Measurements from ENCODE around the gene RALB.

DNA sequence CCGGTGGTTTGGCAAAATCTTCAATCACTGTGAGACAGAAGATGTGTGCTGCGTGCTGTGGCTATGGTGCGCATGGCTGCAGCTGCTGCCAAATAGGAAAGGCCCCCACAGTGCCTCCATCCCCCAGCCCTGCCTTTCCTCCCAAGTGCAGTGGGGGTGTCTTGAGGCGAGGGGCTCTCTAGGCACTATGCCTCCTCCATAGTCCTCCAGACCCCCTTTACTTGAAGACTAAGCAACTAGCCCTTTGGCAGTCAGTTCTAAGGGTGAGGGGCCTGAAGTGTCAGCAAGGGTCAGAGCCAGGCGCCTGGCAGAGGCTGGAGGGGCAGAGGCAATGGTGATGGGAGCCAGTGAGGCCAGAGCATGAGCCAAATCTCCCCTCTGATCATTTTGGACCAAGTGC is 15.9 kb upstream of the RALB start:
- TF ChIP-seq, protein P1, sequence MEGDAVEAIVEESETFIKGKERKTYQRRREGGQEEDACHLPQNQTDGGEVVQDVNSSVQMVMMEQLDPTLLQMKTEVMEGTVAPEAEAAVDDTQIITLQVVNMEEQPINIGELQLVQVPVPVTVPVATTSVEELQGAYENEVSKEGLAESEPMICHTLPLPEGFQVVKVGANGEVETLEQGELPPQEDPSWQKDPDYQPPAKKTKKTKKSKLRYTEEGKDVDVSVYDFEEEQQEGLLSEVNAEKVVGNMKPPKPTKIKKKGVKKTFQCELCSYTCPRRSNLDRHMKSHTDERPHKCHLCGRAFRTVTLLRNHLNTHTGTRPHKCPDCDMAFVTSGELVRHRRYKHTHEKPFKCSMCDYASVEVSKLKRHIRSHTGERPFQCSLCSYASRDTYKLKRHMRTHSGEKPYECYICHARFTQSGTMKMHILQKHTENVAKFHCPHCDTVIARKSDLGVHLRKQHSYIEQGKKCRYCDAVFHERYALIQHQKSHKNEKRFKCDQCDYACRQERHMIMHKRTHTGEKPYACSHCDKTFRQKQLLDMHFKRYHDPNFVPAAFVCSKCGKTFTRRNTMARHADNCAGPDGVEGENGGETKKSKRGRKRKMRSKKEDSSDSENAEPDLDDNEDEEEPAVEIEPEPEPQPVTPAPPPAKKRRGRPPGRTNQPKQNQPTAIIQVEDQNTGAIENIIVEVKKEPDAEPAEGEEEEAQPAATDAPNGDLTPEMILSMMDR (conservative IDR thresholded peaks at IDR 0.05 in 1 of 2, IDR thresholded peaks at IDR 0.05 in 1 of 2; ENCODE audit: low read depth in 1 of 2, low read length in 2 of 2): no peak
- TF ChIP-seq EZH2 (IDR thresholded peaks at IDR 0.05; ENCODE audit: low read length, missing control alignments): no peak
